HCT116 (cell line): ENCODE results near the gene CHD2. TPM values are rescaled to one million over a fixed set of nuclear protein-coding genes. Genes with fewer than 3 reads are reported as not detected.

Experiments
- ATAC-seq: fragments of 200-7000 bp; cut with Tn5 transposase; 2 replicates; pipeline ENCODE4 v1.9.1; 2020; ENCODE audit warnings: mild to moderate bottlenecking, moderate library complexity
- BruUV-seq: library from RNA; stranded (reverse); fragments of 400-500 nt; replicated peaks from 2 replicates; lab custom pipeline; 2021; lab: Mats Ljungman, UMichigan
- CTCF ChIA-PET: fragments of 300-600 bp; sonication (Branson Sonifier 250); formaldehyde crosslinking; loops from one replicate; lab custom pipeline; 2021; ENCODE audit warnings: antibody characterized with exemption; lab: Charles Lee
- POLR2A ChIA-PET: fragments of 300-600, 350-600 bp; sonication (Branson Sonifier 250); formaldehyde crosslinking; loops from one replicate; lab custom pipeline; 2021; ENCODE audit warnings: antibody characterized with exemption; lab: Charles Lee
- RAD21 ChIA-PET, 2 experiments: fragments of 300-600 bp; sonication (Branson Sonifier 250); formaldehyde crosslinking; loops; one replicate each; lab custom pipeline; 2023; ENCODE audit warnings: low total read pairs in 2 of 2; ENCODE audit not compliant: uncharacterized antibody in 2 of 2, unreplicated experiment in 2 of 2, low non-redundant PET in 1 of 2; lab: Charles Lee
- DNase-seq: peaks from one replicate; pipeline ENCODE4 v3.0.0-alpha.2; 2010; ENCODE audit warnings: low read depth, low spot score
- H2AFZ ChIP-seq: fragments of 200-600 bp; shearing (Covaris generic), sonication (generic); 2 replicates; pipeline ENCODE4 v1.6.1; 2017; ENCODE audit warnings: low read depth, mixed run types, mixed read lengths, antibody characterized with exemption, low read length; ENCODE audit not compliant: poor library complexity, severe bottlenecking
- H3K27ac ChIP-seq: 2 replicates; pipeline ENCODE4 v1.5.1; 2012; ENCODE audit warnings: low read depth, low read length
- H3K27me3 ChIP-seq: fragments of 200-600 bp; sonication (generic); 2 replicates; pipeline ENCODE4 v1.6.1; 2016; ENCODE audit warnings: mixed run types, low read length, mixed read lengths; ENCODE audit not compliant: insufficient read depth
- H3K36me3 ChIP-seq, 2 experiments: fragments of 200-500 bp in 1 of 2; fragments of 200-600 bp in 1 of 2; sonication (Bioruptor generic) in 1 of 2; sonication (generic) in 1 of 2; 2 replicates each; pipeline versions ENCODE4 v1.5.1 to v1.6.1; 2014 to 2016; ENCODE audit warnings: low read length in 2 of 2, inconsistent platforms in 1 of 2, mixed read lengths in 1 of 2, mixed run types in 1 of 2; ENCODE audit not compliant: insufficient read depth in 2 of 2, control insufficient read depth in 1 of 2
- H3K4me1 ChIP-seq, 2 experiments: fragments of 200-600 bp in 1 of 2; sonication (generic) in 1 of 2; 2 replicates each; pipeline versions ENCODE4 v1.5.1 to v1.6.1; 2012 to 2017; ENCODE audit warnings: low read length in 2 of 2, inconsistent platforms in 1 of 2, mild to moderate bottlenecking in 1 of 2, mixed read lengths in 1 of 2, mixed run types in 1 of 2, moderate library complexity in 1 of 2; ENCODE audit not compliant: insufficient read depth in 2 of 2, control insufficient read depth in 1 of 2
- H3K4me2 ChIP-seq: fragments of 200-600 bp; sonication (generic); 2 replicates; pipeline ENCODE4 v1.6.1; 2017; ENCODE audit warnings: mixed run types, low read length, mixed read lengths
- H3K4me3 ChIP-seq, 2 experiments: fragments of 200-600 bp in 1 of 2; sonication (generic) in 1 of 2; replicated peaks in 1 of 2; 2 replicates each; pipeline ENCODE4 v1.5.1; 2011 to 2016; ENCODE audit warnings: low read length in 2 of 2, control low read depth in 1 of 2, low read depth in 1 of 2, mild to moderate bottlenecking in 1 of 2, mixed read lengths in 1 of 2, mixed run types in 1 of 2
- H3K79me2 ChIP-seq: fragments of 200-600 bp; sonication (generic); 2 replicates; pipeline ENCODE4 v1.6.1; 2017; ENCODE audit warnings: mild to moderate bottlenecking, mixed run types, low read length, moderate library complexity, mixed read lengths; ENCODE audit not compliant: insufficient read depth
- H3K9ac ChIP-seq: fragments of 200-600 bp; sonication (generic); 2 replicates; pipeline ENCODE4 v1.6.1; 2016; ENCODE audit warnings: low read length, mixed read lengths
- H3K9me2 ChIP-seq: fragments of 200-600 bp; sonication (generic), shearing (Covaris generic); 2 replicates; pipeline ENCODE4 v1.6.1; 2017; ENCODE audit warnings: mixed run types, mild to moderate bottlenecking, moderate library complexity; ENCODE audit not compliant: insufficient read depth
- H3K9me3 ChIP-seq, 2 experiments: fragments of 200-500 bp in 1 of 2; fragments of 200-600 bp in 1 of 2; sonication (Bioruptor generic) in 1 of 2; sonication (generic) in 1 of 2; 2 replicates each; pipeline ENCODE4 v1.6.1; 2014 to 2017; ENCODE audit warnings: low read length in 2 of 2, mixed read lengths in 2 of 2, inconsistent platforms in 1 of 2, low read depth in 1 of 2, mild to moderate bottlenecking in 1 of 2, mixed run types in 1 of 2, moderate library complexity in 1 of 2; ENCODE audit not compliant: control insufficient read depth in 1 of 2, insufficient read depth in 1 of 2
- H4K20me1 ChIP-seq: fragments of 200-600 bp; sonication (generic), shearing (Covaris generic); 2 replicates; pipeline ENCODE4 v1.6.1; 2017; ENCODE audit warnings: mixed run types, mild to moderate bottlenecking, moderate library complexity; ENCODE audit not compliant: insufficient read depth
- CBX3 ChIP-seq: IDR thresholded peaks from 2 replicates; pipeline ENCODE4 v1.6.1; 2012; ENCODE audit warnings: low read depth
- CEBPB ChIP-seq: IDR thresholded peaks from 2 replicates; pipeline ENCODE4 v1.6.1; 2012; ENCODE audit warnings: low read depth
- ELF1 ChIP-seq: IDR thresholded peaks from 2 replicates; pipeline ENCODE4 v1.6.1; 2012; ENCODE audit warnings: low read depth, borderline replicate concordance
- EZH2 ChIP-seq: fragments of 200-600 bp; sonication (generic); IDR thresholded peaks from 2 replicates; pipeline ENCODE4 v1.6.1; 2017; ENCODE audit warnings: antibody characterized with exemption, mixed run types
- EZH2phosphoT487 ChIP-seq: fragments of 200-600 bp; IDR thresholded peaks from 2 replicates; pipeline ENCODE4 v1.6.1; 2018; ENCODE audit warnings: antibody characterized with exemption, borderline replicate concordance
- JUND ChIP-seq: IDR thresholded peaks from 2 replicates; pipeline ENCODE4 v1.6.1; 2012
- POLR2AphosphoS5 ChIP-seq: IDR thresholded peaks from 2 replicates; pipeline ENCODE4 v1.6.1; 2011; ENCODE audit warnings: mild to moderate bottlenecking, low read depth, low read length, moderate library complexity
- SP1 ChIP-seq: IDR thresholded peaks from 2 replicates; pipeline ENCODE4 v1.6.1; 2012; ENCODE audit warnings: low read depth
- YY1 ChIP-seq: IDR thresholded peaks from 2 replicates; pipeline ENCODE4 v1.6.1; 2011; ENCODE audit warnings: low read length, low read depth, moderate library complexity, mild to moderate bottlenecking; ENCODE audit not compliant: insufficient replicate concordance; ENCODE audit errors: extremely low read depth
- ZFX ChIP-seq: fragments of 450-650 bp; IDR thresholded peaks from 2 replicates; pipeline ENCODE4 v1.6.1; 2017
- intact Hi-C: fragments of 100-400 bp; cut with micrococcal nuclease; formaldehyde crosslinking; loops from 2 replicates; pipeline ENCODE4 v1.10.0; 2022
- total RNA-seq: library from RNA; stranded (reverse); gene quantifications from one replicate; pipeline ENCODE4 v1.2.1, GENCODE V29; 2021; ENCODE audit not compliant: unreplicated experiment
- TF ChIP-seq, protein P1 (sequence below), 3 experiments: fragments of 200-600 bp in 1 of 3; sonication (generic) in 1 of 3; IDR thresholded peaks in 2 of 3; conservative IDR thresholded peaks in 1 of 3; 2 replicates each; pipeline ENCODE4 v1.5.1; 2012 to 2017; ENCODE audit warnings: low read depth in 2 of 3, low read length in 2 of 3, antibody characterized with exemption in 1 of 3, borderline replicate concordance in 1 of 3, control low read depth in 1 of 3, mild to moderate bottlenecking in 1 of 3, mixed read lengths in 1 of 3, mixed run types in 1 of 3, moderate library complexity in 1 of 3; ENCODE audit not compliant: insufficient read depth in 1 of 3
- TF ChIP-seq, protein P2 (sequence below): IDR thresholded peaks from 2 replicates; pipeline ENCODE4 v1.6.1; 2011; ENCODE audit warnings: mild to moderate bottlenecking, low read length, moderate library complexity; ENCODE audit not compliant: insufficient replicate concordance; ENCODE audit errors: extremely low read depth

Gene CHD2
- total RNA-seq, 1 experiment from 2014 or later: 116 TPM

DNA sequence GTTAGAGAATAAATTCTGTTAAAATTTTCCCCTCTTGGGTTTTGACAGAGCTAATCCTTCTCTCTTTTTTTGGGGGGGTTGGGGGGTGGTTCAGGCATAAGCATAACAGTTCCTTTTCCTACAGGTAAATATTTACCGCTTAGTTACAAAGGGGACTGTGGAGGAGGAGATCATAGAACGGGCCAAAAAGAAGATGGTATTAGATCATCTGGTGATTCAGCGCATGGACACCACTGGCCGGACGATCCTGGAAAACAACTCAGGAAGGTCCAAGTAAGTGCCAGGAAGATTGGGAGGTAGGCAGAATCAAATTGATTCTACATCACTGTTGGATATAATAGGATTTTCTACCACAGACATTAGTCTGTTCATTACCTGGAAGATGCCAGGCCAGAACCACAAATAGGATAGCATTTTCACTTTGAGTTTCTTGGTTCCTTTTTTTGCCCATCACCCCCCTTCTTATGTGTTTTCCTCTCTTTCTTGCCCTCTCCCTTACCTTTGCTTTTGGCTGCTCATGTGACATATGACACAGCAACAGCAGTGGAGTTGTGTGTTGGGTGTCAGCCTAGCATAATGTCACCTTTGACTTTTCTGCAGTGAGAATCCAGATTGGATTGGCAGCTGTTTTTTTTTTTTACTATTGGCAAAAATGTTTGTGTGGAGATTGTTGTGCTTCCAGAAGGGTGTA lies 79.0 kb downstream of the CHD2 start:
- ChIA-PET CTCF (no interaction called here), RAD21 (no interaction called here), POLR2A (no interaction called here)
- H3K4me3 ChIP-seq: no peak overlapping the region
- no peak overlapping the region for H3K4me2 ChIP-seq
- peaks cover 0 to 30% of the 10 kb centered on the region in 2 experiments; a peak in 1 of 4 replicates for H3K4me1 ChIP-seq
- H3K9me3 ChIP-seq: no peaks in the 10 kb centered on the region
- no peak for ATAC-seq
- no TSS peak for BruUV-seq
- H3K79me2 ChIP-seq: peaks cover 72% of the 10 kb centered on the region
- peaks cover 75 to 77% of the 10 kb centered on the region in 2 experiments for H3K36me3 ChIP-seq
- H4K20me1 ChIP-seq: 0 out of 2 replicates have a peak, but pooled peaks cover 4% of the 10 kb centered on the region
- H3K27ac ChIP-seq: no peak overlapping the region
- no peak for TF ChIP-seq ELF1
- TF ChIP-seq, protein P1, sequence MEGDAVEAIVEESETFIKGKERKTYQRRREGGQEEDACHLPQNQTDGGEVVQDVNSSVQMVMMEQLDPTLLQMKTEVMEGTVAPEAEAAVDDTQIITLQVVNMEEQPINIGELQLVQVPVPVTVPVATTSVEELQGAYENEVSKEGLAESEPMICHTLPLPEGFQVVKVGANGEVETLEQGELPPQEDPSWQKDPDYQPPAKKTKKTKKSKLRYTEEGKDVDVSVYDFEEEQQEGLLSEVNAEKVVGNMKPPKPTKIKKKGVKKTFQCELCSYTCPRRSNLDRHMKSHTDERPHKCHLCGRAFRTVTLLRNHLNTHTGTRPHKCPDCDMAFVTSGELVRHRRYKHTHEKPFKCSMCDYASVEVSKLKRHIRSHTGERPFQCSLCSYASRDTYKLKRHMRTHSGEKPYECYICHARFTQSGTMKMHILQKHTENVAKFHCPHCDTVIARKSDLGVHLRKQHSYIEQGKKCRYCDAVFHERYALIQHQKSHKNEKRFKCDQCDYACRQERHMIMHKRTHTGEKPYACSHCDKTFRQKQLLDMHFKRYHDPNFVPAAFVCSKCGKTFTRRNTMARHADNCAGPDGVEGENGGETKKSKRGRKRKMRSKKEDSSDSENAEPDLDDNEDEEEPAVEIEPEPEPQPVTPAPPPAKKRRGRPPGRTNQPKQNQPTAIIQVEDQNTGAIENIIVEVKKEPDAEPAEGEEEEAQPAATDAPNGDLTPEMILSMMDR (IDR thresholded peaks at IDR 0.05 in 2 of 3, conservative IDR thresholded peaks at IDR 0.05 in 1 of 3; ENCODE audit: borderline replicate concordance in 1 of 3, insufficient read depth in 1 of 3, low read depth in 2 of 3, low read length in 2 of 3): no peak
- TF ChIP-seq POLR2AphosphoS5: no peak
- no peaks in the 10 kb centered on the region for H3K27me3 ChIP-seq
- H2AFZ ChIP-seq: no peak overlapping the region
- intact Hi-C loops: no loop called here
- DNase-seq: no peak
- H3K9me2 ChIP-seq: no peaks in the 10 kb centered on the region
- H3K9ac ChIP-seq: no peak overlapping the region

DNA sequence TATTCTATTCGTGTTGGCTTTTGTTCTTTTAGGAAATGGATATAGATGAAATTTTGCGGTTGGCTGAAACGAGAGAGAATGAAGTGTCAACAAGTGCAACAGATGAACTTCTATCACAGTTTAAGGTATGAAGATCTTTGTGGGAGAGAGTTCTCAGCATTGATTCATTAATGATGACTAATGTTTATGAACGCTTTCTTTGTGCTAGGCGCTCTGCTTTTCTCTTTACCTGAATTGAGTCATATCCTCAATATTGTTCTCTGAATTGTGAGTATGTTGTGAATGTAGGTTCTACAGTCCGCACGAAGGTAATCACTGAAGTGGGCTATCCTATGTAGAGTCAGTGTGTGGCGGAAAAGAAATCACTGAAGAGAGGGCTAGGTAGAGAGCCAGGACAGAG lies 81.2 kb downstream of the CHD2 start:
- Histone ChIP-seq H3K4me2 (peak overlapping the region; percentile 15; the same call in 1 of the 2 replicates), H3K9ac (no peak overlapping the region), H3K9me3 (no peaks in the 10 kb centered on the region), H2AFZ (no peak overlapping the region), H3K9me2 (no peaks in the 10 kb centered on the region), H3K4me1 (peaks cover 0 to 30% of the 10 kb centered on the region in 2 experiments; a peak in 1 of 4 replicates), H3K4me3 (no peak overlapping the region), H3K36me3 (peaks cover 71 to 82% of the 10 kb centered on the region in 2 experiments), H3K27ac (no peak overlapping the region), H3K79me2 (peaks cover 67% of the 10 kb centered on the region), H4K20me1 (peaks cover 11% of the 10 kb centered on the region; the same call in 1 of the 2 replicates), H3K27me3 (no peaks in the 10 kb centered on the region)
- peak; percentile 69 for ATAC-seq
- no TSS peak for BruUV-seq
- ChIA-PET RAD21 (no interaction called here), CTCF (no interaction called here), POLR2A (no interaction called here)
- intact Hi-C loops: no loop called here
- DNase-seq: peak; percentile 28
- TF ChIP-seq YY1 (no peak), EZH2 (no peak), ZFX (no peak), CEBPB (no peak; the same call in 1 of the 2 replicates), SP1 (peak; percentile 51; the same call in 1 of the 2 replicates), ELF1 (no peak), CBX3 (peak; percentile 27; the same call in 1 of the 2 replicates), JUND (peak; percentile 49; the same call in 1 of the 2 replicates), EZH2phosphoT487 (no peak)
- TF ChIP-seq, protein P2, sequence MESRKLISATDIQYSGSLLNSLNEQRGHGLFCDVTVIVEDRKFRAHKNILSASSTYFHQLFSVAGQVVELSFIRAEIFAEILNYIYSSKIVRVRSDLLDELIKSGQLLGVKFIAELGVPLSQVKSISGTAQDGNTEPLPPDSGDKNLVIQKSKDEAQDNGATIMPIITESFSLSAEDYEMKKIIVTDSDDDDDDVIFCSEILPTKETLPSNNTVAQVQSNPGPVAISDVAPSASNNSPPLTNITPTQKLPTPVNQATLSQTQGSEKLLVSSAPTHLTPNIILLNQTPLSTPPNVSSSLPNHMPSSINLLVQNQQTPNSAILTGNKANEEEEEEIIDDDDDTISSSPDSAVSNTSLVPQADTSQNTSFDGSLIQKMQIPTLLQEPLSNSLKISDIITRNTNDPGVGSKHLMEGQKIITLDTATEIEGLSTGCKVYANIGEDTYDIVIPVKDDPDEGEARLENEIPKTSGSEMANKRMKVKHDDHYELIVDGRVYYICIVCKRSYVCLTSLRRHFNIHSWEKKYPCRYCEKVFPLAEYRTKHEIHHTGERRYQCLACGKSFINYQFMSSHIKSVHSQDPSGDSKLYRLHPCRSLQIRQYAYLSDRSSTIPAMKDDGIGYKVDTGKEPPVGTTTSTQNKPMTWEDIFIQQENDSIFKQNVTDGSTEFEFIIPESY: no peak
- TF ChIP-seq, protein P1 (IDR thresholded peaks at IDR 0.05 in 2 of 3, conservative IDR thresholded peaks at IDR 0.05 in 1 of 3; ENCODE audit: borderline replicate concordance in 1 of 3, insufficient read depth in 1 of 3, low read depth in 2 of 3, low read length in 2 of 3): no peak
